ENCODE measurements around the gene CD99L2.

- TF ChIP-seq EZH2 (IDR thresholded peaks at IDR 0.05; ENCODE audit: insufficient read depth, poor library complexity, severe bottlenecking) (no peak), EZH2phosphoT487 (IDR thresholded peaks at IDR 0.05; ENCODE audit: insufficient read depth, low read depth) (no peak)
Measured at GRCh38 chrX:150766351-150767044, 132.0 kb downstream of the CD99L2 start.

Data from GM23248 (cell line).